Stomach (tissue), 9 donors: ENCODE measurements around the gene GZMM. TPM values are rescaled to one million over a fixed set of nuclear protein-coding genes. Genes with fewer than 3 reads are reported as not detected.

Source experiments
- DNase-seq, 2 donors: peaks; one replicate each; pipeline versions ENCODE4 v3.0.0 to v3.0.0-alpha.2; 2013 to 2019
- H3K27ac ChIP-seq, 5 donors: fragments of 200-600 bp in 4 of 5; sonication (generic) in 4 of 5; one replicate each; pipeline ENCODE4 v1.5.1; 2013 to 2019; ENCODE audit warnings: mild to moderate bottlenecking in 1 of 5, moderate library complexity in 1 of 5
- H3K27me3 ChIP-seq, 3 donors: fragments of 200-600 bp; sonication (generic); one replicate each; pipeline ENCODE4 v1.5.1; 2017 to 2019; ENCODE audit warnings: mixed run types in 1 of 3
- H3K36me3 ChIP-seq, 4 donors: fragments of 200-600 bp; sonication (generic); 1 replicate in 3 of 4; 2 replicates in 1 of 4; pipeline ENCODE4 v1.5.1; 2016 to 2019
- H3K4me1 ChIP-seq, 4 donors: fragments of 200-600 bp; sonication (generic); one replicate each; pipeline ENCODE4 v1.5.1; 2016 to 2019
- H3K4me3 ChIP-seq, 4 donors: fragments of 200-600 bp; sonication (generic) in 3 of 4; one replicate each; pipeline ENCODE4 v1.5.1; 2016 to 2019; ENCODE audit warnings: mild to moderate bottlenecking in 1 of 4
- H3K9me3 ChIP-seq, 4 donors: fragments of 200-600 bp; sonication (generic); one replicate each; pipeline ENCODE4 v1.5.1; 2016 to 2019
- EP300 ChIP-seq: sonication (generic); formaldehyde crosslinking; IDR thresholded peaks from one replicate; pipeline ENCODE4 v1.6.1; 2017; ENCODE audit warnings: antibody characterized with exemption
- POLR2A ChIP-seq, 4 donors: fragments of 450-650 bp; IDR thresholded peaks; one replicate each; pipeline ENCODE4 v1.6.1; 2016; ENCODE audit warnings: antibody characterized with exemption in 4 of 4, control low read depth in 2 of 4, mild to moderate bottlenecking in 1 of 4, moderate library complexity in 1 of 4
- POLR2AphosphoS5 ChIP-seq, 3 donors: sonication (generic); formaldehyde crosslinking; IDR thresholded peaks; one replicate each; pipeline ENCODE4 v1.6.1; 2016; ENCODE audit warnings: antibody characterized with exemption in 3 of 3
- WGBS, 5 donors: extraction: QIAGEN DNeasy Blood & Tissue Kit in 3 of 5; methylation state at CpG; one replicate each; pipeline versions ENCODE4 v1.1.5 to v1.1.7; 2013 to 2018; 5-methylcytosine and 5-hydroxymethylcytosine counted together
- intact Hi-C: fragments of 100-400 bp; cut with DNase I; formaldehyde crosslinking; loops from one replicate; pipeline ENCODE4 v1.15.1; 2023; ENCODE audit warnings: low total_unique reads
- polyA plus RNA-seq, 3 donors: library from polyadenylated mRNA; stranded (reverse); fragments of 200-250 nt; gene quantifications; one replicate each; pipeline ENCODE4 v1.2.3, GENCODE V29; 2013
- total RNA-seq, 5 donors: library from RNA; depleted of rRNA; stranded (reverse); fragments of >200 nt; gene quantifications; one replicate each; pipeline versions ENCODE4 v1.1.0 to v1.2.3, GENCODE V29; 2014 to 2016
- TF ChIP-seq, protein P1 (sequence below), 7 experiments: fragments of 450-650 bp in 4 of 7; fragments of 200-600 bp in 3 of 7; sonication (generic) in 3 of 7; IDR thresholded peaks; one replicate each; pipeline ENCODE4 v1.5.1; 2016 to 2019; ENCODE audit warnings: antibody characterized with exemption in 7 of 7, control low read depth in 2 of 7, mild to moderate bottlenecking in 1 of 7
- donor health status: healthy with polysubstance abuse.
- donor health status: Bipolar disorder and iron deficiency.
- donor health status: healthy.

Gene GZMM
- total and polyA plus RNA-seq, 8 donors = 0.37 to 6.6 (median 0.93) TPM; not detected in 3

DNA sequence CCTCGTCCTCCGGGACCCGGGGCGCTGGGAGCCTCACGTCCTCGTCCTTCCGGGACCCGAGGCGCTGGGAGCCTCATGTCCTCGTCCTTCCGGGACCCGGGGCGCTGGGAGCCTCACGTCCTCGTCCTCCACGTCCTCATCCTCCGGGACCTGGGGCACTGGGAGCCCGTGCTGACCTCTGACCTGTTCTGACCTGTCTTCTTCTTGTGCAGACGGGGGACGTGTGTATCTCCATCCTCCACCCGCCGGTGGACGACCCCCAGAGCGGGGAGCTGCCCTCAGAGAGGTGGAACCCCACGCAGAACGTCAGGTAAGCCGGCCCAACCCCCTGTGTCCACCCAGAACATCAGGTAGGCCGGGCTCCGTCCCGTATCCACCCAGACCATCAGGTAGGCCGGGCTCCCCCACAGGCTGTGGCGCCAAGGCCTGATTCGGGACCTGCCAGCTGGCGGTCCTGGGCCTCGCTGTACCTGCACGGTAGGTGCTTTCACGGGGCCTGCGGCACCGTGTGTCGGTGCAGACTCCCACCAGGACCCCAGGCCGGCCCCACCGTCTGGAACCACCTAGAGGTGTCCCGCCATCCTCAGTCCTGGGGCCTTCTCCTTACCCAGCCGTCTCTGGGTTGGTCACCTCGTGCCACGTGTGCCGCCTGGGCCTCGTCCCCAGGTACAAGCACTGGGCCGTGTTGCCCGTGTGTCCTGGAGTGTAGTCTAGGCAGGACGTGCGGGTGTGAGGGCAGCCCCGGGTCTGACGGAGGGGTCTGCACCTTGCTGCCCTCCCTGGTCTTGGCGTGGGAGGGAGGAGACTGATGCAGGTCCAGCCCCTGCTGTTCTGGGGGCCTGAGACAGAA, 7.6 kb upstream of the GZMM start:
- DNase-seq = no peak
- H3K27me3 ChIP-seq = no peaks in the 10 kb centered on the region
- H3K4me1 ChIP-seq = peaks cover 24 to 43% (median 34%) of the 10 kb centered on the region in 4 donors
- intact Hi-C loops = no loop called here
- 85 to 94% (median 91%) methylated on average over 23 to 55 of the region's 55 CpGs for WGBS, 5 donors
- no peak overlapping the region for H3K27ac ChIP-seq
- TF ChIP-seq EP300 = no peak
- no peak for TF ChIP-seq POLR2AphosphoS5 (IDR thresholded peaks at IDR 0.05)
- no peak for TF ChIP-seq POLR2A (IDR thresholded peaks at IDR 0.05)
- TF ChIP-seq, protein P1, sequence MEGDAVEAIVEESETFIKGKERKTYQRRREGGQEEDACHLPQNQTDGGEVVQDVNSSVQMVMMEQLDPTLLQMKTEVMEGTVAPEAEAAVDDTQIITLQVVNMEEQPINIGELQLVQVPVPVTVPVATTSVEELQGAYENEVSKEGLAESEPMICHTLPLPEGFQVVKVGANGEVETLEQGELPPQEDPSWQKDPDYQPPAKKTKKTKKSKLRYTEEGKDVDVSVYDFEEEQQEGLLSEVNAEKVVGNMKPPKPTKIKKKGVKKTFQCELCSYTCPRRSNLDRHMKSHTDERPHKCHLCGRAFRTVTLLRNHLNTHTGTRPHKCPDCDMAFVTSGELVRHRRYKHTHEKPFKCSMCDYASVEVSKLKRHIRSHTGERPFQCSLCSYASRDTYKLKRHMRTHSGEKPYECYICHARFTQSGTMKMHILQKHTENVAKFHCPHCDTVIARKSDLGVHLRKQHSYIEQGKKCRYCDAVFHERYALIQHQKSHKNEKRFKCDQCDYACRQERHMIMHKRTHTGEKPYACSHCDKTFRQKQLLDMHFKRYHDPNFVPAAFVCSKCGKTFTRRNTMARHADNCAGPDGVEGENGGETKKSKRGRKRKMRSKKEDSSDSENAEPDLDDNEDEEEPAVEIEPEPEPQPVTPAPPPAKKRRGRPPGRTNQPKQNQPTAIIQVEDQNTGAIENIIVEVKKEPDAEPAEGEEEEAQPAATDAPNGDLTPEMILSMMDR (IDR thresholded peaks at IDR 0.05) = no peak
- peaks cover 36 to 55% (median 51%) of the 10 kb centered on the region in 4 donors for H3K36me3 ChIP-seq
- no peaks in the 10 kb centered on the region for H3K9me3 ChIP-seq
- H3K4me3 ChIP-seq = no peak overlapping the region

DNA sequence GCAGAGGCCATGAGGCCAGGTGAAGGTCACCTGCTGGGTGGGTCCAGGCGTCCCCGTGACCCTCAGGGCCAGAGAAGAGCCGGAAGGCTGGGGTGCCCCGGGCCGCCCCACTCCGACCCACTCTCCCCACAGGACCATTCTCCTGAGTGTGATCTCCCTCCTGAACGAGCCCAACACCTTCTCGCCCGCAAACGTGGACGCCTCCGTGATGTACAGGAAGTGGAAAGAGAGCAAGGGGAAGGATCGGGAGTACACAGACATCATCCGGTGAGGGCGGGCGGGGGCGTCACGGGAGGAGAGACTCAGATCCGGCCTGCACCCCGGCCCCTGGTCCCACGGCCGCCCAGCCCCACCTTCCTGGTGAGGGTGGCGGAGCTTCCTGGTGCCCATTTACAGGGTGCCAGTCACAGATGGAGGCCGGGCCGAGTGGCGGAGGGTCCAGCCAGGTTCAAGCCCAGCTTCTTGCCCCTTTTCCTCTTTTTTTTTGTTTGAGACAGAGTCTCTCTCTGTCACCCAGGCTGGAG, 6.9 kb upstream of the GZMM start:
- TF ChIP-seq, protein P1 (IDR thresholded peaks at IDR 0.05) = no peak
- TF ChIP-seq EP300 = no peak
- TF ChIP-seq POLR2AphosphoS5 (IDR thresholded peaks at IDR 0.05) = no peak
- no peak for TF ChIP-seq POLR2A (IDR thresholded peaks at IDR 0.05)
- Histone ChIP-seq H3K4me1 (peaks cover 24 to 43% (median 34%) of the 10 kb centered on the region in 4 donors), H3K36me3 (peaks cover 43 to 62% (median 58%) of the 10 kb centered on the region in 4 donors), H3K9me3 (no peaks in the 10 kb centered on the region), H3K27me3 (no peaks in the 10 kb centered on the region), H3K4me3 (no peak overlapping the region), H3K27ac (no peak overlapping the region)
- no peak for DNase-seq
- intact Hi-C loops = no loop called here
- 93 to 96% (median 94%) methylated on average over 26 of the region's 26 CpGs for WGBS, 5 donors

DNA sequence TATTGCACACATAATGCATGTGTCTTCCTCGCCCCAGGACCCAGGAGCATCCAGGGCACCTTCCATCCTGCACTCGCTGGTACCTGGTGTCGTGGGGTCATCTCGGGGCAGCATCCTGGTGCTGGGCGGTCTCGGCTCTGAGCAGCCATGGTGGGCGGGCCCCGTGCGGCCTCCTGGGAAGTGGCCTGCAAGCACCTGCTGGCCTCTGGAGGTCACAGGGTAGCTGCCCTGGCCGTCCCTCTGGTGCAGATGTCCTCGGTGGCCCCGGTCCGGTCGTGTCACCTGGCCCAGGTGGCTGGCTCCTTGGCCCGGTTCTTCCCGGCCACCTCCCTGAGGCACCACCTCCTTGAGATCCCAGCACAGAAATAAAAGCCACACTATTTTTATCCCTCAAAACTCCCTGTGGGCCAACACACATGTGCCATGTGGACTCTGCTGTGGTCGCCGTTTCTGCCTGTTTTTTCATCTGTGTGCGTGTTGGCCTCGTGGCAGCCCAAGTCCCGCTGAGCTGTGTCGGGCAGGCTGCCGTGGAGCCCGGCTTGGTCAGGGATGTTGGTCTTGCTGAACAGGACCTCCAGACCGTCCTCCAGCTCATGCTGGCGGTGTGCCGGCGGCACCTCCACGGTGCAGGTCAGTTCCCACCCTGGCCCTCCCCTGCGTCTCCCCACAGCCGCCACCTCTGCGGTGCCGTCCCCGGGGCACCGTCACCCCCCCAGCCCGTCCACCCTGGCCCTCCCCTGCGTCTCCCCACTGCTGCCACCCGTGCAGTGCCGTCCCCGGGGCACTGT, 5.0 kb upstream of the GZMM start:
- Histone ChIP-seq H3K27ac (no peak overlapping the region), H3K9me3 (no peaks in the 10 kb centered on the region), H3K36me3 (peaks cover 45 to 76% (median 68%) of the 10 kb centered on the region in 4 donors), H3K27me3 (no peaks in the 10 kb centered on the region), H3K4me3 (no peak overlapping the region), H3K4me1 (peaks cover 16 to 25% (median 18%) of the 10 kb centered on the region in 4 donors)
- intact Hi-C loops = no loop called here
- 82 to 92% (median 90%) methylated on average over 36 to 40 of the region's 40 CpGs for WGBS, 5 donors
- no peak for DNase-seq
- no peak for TF ChIP-seq EP300
- TF ChIP-seq, protein P1 (IDR thresholded peaks at IDR 0.05) = no peak
- no peak for TF ChIP-seq POLR2A (IDR thresholded peaks at IDR 0.05)
- TF ChIP-seq POLR2AphosphoS5 (IDR thresholded peaks at IDR 0.05) = no peak

DNA sequence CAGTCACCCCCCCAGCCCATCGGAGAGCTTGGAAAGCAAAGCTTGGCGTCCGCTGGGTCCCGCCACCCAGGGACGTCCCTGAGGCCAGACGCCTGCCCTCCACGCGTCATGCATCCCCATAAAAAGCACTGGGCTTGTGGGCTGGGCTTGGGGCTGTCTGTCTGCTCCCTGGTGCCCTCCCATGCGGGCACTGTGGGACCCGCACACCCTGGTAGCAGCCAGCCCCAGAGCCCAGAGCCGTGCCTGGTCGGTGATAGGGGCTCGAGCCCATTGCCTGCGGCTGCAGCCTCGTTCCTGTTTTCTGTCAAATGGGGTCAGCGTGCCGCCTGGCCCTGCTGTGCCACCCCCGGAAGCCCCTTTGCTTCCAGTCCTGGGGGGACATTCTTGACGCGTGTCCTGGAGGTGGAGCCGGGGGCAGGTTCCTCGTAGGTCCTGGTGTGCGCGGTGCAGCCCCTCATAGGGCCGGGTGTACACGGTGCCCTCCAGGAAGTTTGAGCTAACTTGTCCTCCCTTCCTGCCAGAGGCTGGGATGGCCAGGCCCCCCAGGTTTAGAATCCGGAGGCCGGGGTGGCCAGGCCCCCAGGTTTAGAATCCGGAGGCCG, 4.3 kb upstream of the GZMM start:
- Histone ChIP-seq H3K27me3 (no peaks in the 10 kb centered on the region), H3K4me3 (no peak overlapping the region), H3K27ac (no peak overlapping the region), H3K4me1 (peaks cover 10 to 20% (median 14%) of the 10 kb centered on the region in 4 donors), H3K9me3 (no peaks in the 10 kb centered on the region), H3K36me3 (peaks cover 45 to 76% (median 68%) of the 10 kb centered on the region in 4 donors)
- TF ChIP-seq EP300 (no peak), POLR2AphosphoS5 (IDR thresholded peaks at IDR 0.05) (no peak), POLR2A (IDR thresholded peaks at IDR 0.05) (no peak)
- TF ChIP-seq, protein P1 (IDR thresholded peaks at IDR 0.05) = no peak
- no peak for DNase-seq
- 86 to 93% (median 90%) methylated on average over 21 to 30 of the region's 30 CpGs for WGBS, 5 donors
- intact Hi-C loops = no loop called here
